Astrocyte (in vitro differentiated cells and primary cell): ENCODE results near the gene ZNF407. TPM values are rescaled to one million over a fixed set of nuclear protein-coding genes. Genes with fewer than 3 reads are reported as not detected.

Source experiments
- DNase-seq: peaks from one replicate; pipeline ENCODE4 v3.0.0-alpha.2; 2010; ENCODE audit warnings: low read depth
- FAIRE-seq: peaks from 2 replicates; lab custom pipeline; 2011; peaks lifted over from hg19 to GRCh38; lab: Jason Lieb, UNC
- H2AFZ ChIP-seq: 2 replicates; pipeline ENCODE4 v1.6.0; 2012; ENCODE audit warnings: low read depth, low read length, inconsistent platforms
- H3K27ac ChIP-seq: 2 replicates; pipeline ENCODE4 v1.5.1; 2011; ENCODE audit warnings: low read depth, low read length, inconsistent platforms
- H3K27me3 ChIP-seq: 2 replicates; pipeline ENCODE4 v1.6.0; 2011; ENCODE audit warnings: low read length, inconsistent platforms; ENCODE audit not compliant: insufficient read depth
- H3K36me3 ChIP-seq: 2 replicates; pipeline ENCODE4 v1.5.1; 2011; ENCODE audit warnings: low read length, inconsistent platforms; ENCODE audit not compliant: insufficient read depth
- H3K4me1 ChIP-seq: 2 replicates; pipeline ENCODE4 v1.5.1; 2011; ENCODE audit warnings: low read length, inconsistent platforms; ENCODE audit not compliant: insufficient read depth
- H3K4me2 ChIP-seq: 2 replicates; pipeline ENCODE4 v1.6.0; 2012; ENCODE audit warnings: low read length, inconsistent platforms
- H3K4me3 ChIP-seq: 2 replicates; pipeline ENCODE4 v1.5.1; 2011; ENCODE audit warnings: low read depth, mild to moderate bottlenecking, low read length, inconsistent platforms; ENCODE audit not compliant: insufficient read depth
- H3K79me2 ChIP-seq: 2 replicates; pipeline ENCODE4 v1.6.0; 2012; ENCODE audit warnings: mild to moderate bottlenecking, low read length, inconsistent platforms; ENCODE audit not compliant: insufficient read depth
- H3K9ac ChIP-seq: 2 replicates; pipeline ENCODE4 v1.6.0; 2012; ENCODE audit warnings: mild to moderate bottlenecking, low read length, inconsistent platforms
- H3K9me3 ChIP-seq: 2 replicates; pipeline ENCODE4 v1.5.1; 2012; ENCODE audit warnings: low read depth, mild to moderate bottlenecking, low read length, inconsistent platforms; ENCODE audit not compliant: insufficient read depth
- H4K20me1 ChIP-seq: 2 replicates; pipeline ENCODE4 v1.6.0; 2012; ENCODE audit warnings: low read length, inconsistent platforms; ENCODE audit not compliant: insufficient read depth
- H3K27ac Mint-ChIP-seq: one replicate; pipeline ENCODE4 v1.8.0; 2021; ENCODE audit warnings: mild to moderate bottlenecking, mixed read lengths; ENCODE audit not compliant: unreplicated experiment
- H3K27me3 Mint-ChIP-seq: one replicate; pipeline ENCODE4 v1.8.0; 2021; ENCODE audit warnings: low read depth, mixed read lengths; ENCODE audit not compliant: unreplicated experiment
- H3K36me3 Mint-ChIP-seq: one replicate; pipeline ENCODE4 v1.8.0; 2021; ENCODE audit warnings: low read depth, mixed read lengths; ENCODE audit not compliant: unreplicated experiment
- H3K4me1 Mint-ChIP-seq: one replicate; pipeline ENCODE4 v1.8.0; 2021; ENCODE audit warnings: low read depth, mixed read lengths; ENCODE audit not compliant: unreplicated experiment
- H3K4me3 Mint-ChIP-seq: one replicate; pipeline ENCODE4 v1.8.0; 2021; ENCODE audit warnings: mild to moderate bottlenecking, moderate library complexity, mixed read lengths; ENCODE audit not compliant: unreplicated experiment
- H3K9me3 Mint-ChIP-seq: one replicate; pipeline ENCODE4 v1.8.0; 2021; ENCODE audit warnings: mild to moderate bottlenecking, mixed read lengths; ENCODE audit not compliant: unreplicated experiment
- CTCF ChIP-seq: IDR thresholded peaks from 2 replicates; pipeline ENCODE4 v1.5.1; 2011; ENCODE audit warnings: low read depth, mild to moderate bottlenecking, inconsistent platforms, low read length, moderate library complexity; ENCODE audit not compliant: insufficient read depth
- EZH2 ChIP-seq: IDR thresholded peaks from 2 replicates; pipeline ENCODE4 v1.6.1; 2012; ENCODE audit warnings: mild to moderate bottlenecking, low read length, inconsistent platforms; ENCODE audit not compliant: insufficient read depth
- total RNA-seq: library from RNA; stranded (reverse); gene quantifications from 2 replicates; pipeline ENCODE4 v1.2.1, GENCODE V29; 2021

ZNF407 gene
- total RNA-seq, 1 donor from 2014 or later, result 13.8 TPM

GRCh38 chr18:75024871-75025270, 427.2 kb downstream of the ZNF407 start:
- Histone ChIP-seq H3K9ac (no peak overlapping the region), H3K4me3 (no peak overlapping the region), H4K20me1 (no peaks in the 10 kb centered on the region), H3K27me3 (no peaks in the 10 kb centered on the region), H3K36me3 (no peaks in the 10 kb centered on the region), H3K9me3 (no peaks in the 10 kb centered on the region), H3K27ac (no peak overlapping the region), H3K4me2 (no peak overlapping the region), H2AFZ (no peak overlapping the region), H3K4me1 (no peaks in the 10 kb centered on the region), H3K79me2 (no peaks in the 10 kb centered on the region)
- FAIRE-seq (peak; percentile 29), DNase-seq (no peak)
- TF ChIP-seq EZH2, result no peak
- no peak for TF ChIP-seq CTCF
- H3K27me3 Mint-ChIP-seq, result no peaks in the 10 kb centered on the region
- H3K36me3 Mint-ChIP-seq, result peaks cover 3% of the 10 kb centered on the region
- H3K9me3 Mint-ChIP-seq, result no peaks in the 10 kb centered on the region
- H3K27ac Mint-ChIP-seq, result no peak overlapping the region
- H3K4me1 Mint-ChIP-seq, result no peaks in the 10 kb centered on the region
- no peak overlapping the region for H3K4me3 Mint-ChIP-seq

GRCh38 chr18:75025573-75025972, 427.9 kb downstream of the ZNF407 start:
- Mint-ChIP-seq H3K4me3 (no peak overlapping the region), H3K27ac (no peak overlapping the region), H3K9me3 (no peaks in the 10 kb centered on the region), H3K36me3 (peaks cover 3% of the 10 kb centered on the region), H3K27me3 (no peaks in the 10 kb centered on the region), H3K4me1 (no peaks in the 10 kb centered on the region)
- H2AFZ ChIP-seq, result no peak overlapping the region
- H3K9me3 ChIP-seq, result no peaks in the 10 kb centered on the region
- no peak overlapping the region for H3K9ac ChIP-seq
- no peaks in the 10 kb centered on the region for H4K20me1 ChIP-seq
- H3K4me2 ChIP-seq, result no peak overlapping the region
- FAIRE-seq, result no peak
- DNase-seq, result no peak
- no peaks in the 10 kb centered on the region for H3K4me1 ChIP-seq
- no peak overlapping the region for H3K4me3 ChIP-seq
- H3K27me3 ChIP-seq, result no peaks in the 10 kb centered on the region
- no peak for TF ChIP-seq EZH2
- TF ChIP-seq CTCF, result no peak
- H3K27ac ChIP-seq, result no peak overlapping the region
- H3K79me2 ChIP-seq, result no peaks in the 10 kb centered on the region
- no peaks in the 10 kb centered on the region for H3K36me3 ChIP-seq

- no peaks in the 10 kb centered on the region for H3K4me1 Mint-ChIP-seq
- H2AFZ ChIP-seq, result no peak overlapping the region
- H3K27ac ChIP-seq, result no peak overlapping the region
- no peak overlapping the region for H3K4me2 ChIP-seq
- H3K27ac Mint-ChIP-seq, result no peak overlapping the region
- FAIRE-seq, result no peak
- H3K36me3 ChIP-seq, result no peaks in the 10 kb centered on the region
- H3K9me3 ChIP-seq, result no peaks in the 10 kb centered on the region
- DNase-seq, result no peak
- no peak overlapping the region for H3K4me3 Mint-ChIP-seq
- H3K4me3 ChIP-seq, result no peak overlapping the region
- H3K4me1 ChIP-seq, result no peaks in the 10 kb centered on the region
- no peaks in the 10 kb centered on the region for H3K27me3 ChIP-seq
- H3K9me3 Mint-ChIP-seq, result no peaks in the 10 kb centered on the region
- no peak overlapping the region for H3K9ac ChIP-seq
- TF ChIP-seq CTCF (no peak), EZH2 (no peak)
- no peaks in the 10 kb centered on the region for H3K79me2 ChIP-seq
- H4K20me1 ChIP-seq, result no peaks in the 10 kb centered on the region
- no peaks in the 10 kb centered on the region for H3K27me3 Mint-ChIP-seq
- H3K36me3 Mint-ChIP-seq, result peaks cover 5% of the 10 kb centered on the region
Measured at GRCh38 chr18:75029481-75029880, 431.8 kb downstream of the ZNF407 start.
